Lung (tissue), 12 donors: ENCODE results near the gene ANO9. TPM values are rescaled to one million over a fixed set of nuclear protein-coding genes. Genes with fewer than 3 reads are reported as not detected.
A peak's percentile ranks its signal among the peaks of the same experiment; 100 is the strongest.

ENCODE experiments used
- ATAC-seq: fragments of 200-7000 bp; cut with Tn5 transposase; one replicate; pipeline ENCODE4 v1.9.1; 2020; ENCODE audit warnings: moderate number of reproducible peaks; ENCODE audit not compliant: insufficient read depth, low FRiP score
- DNase-seq, 3 donors: peaks; one replicate each; pipeline ENCODE4 v3.0.0-alpha.2; 2013 to 2017
- H3K27ac ChIP-seq, 2 donors: one replicate each; pipeline ENCODE4 v1.5.1; 2013; ENCODE audit warnings: mild to moderate bottlenecking in 2 of 2, moderate library complexity in 2 of 2, control low read depth in 1 of 2, inconsistent platforms in 1 of 2, low read depth in 1 of 2, low read length in 1 of 2
- H3K27me3 ChIP-seq, 3 donors: one replicate each; pipeline ENCODE4 v1.5.1; 2013; ENCODE audit warnings: low read length in 2 of 3; ENCODE audit not compliant: control insufficient read depth in 3 of 3, insufficient read depth in 3 of 3
- H3K36me3 ChIP-seq, 4 donors: one replicate each; pipeline ENCODE4 v1.5.1; 2013; ENCODE audit warnings: low read length in 4 of 4, mild to moderate bottlenecking in 1 of 4, moderate library complexity in 1 of 4; ENCODE audit not compliant: control insufficient read depth in 4 of 4, insufficient read depth in 4 of 4
- H3K4me1 ChIP-seq, 5 donors: one replicate each; pipeline ENCODE4 v1.5.1; 2013; ENCODE audit warnings: low read length in 5 of 5, mild to moderate bottlenecking in 2 of 5, moderate library complexity in 1 of 5; ENCODE audit not compliant: control insufficient read depth in 5 of 5, insufficient read depth in 5 of 5
- H3K4me3 ChIP-seq: one replicate; pipeline ENCODE4 v1.5.1; 2013; ENCODE audit warnings: mild to moderate bottlenecking, control low read depth, moderate library complexity
- H3K9ac ChIP-seq, 2 donors: one replicate each; pipeline ENCODE4 v1.5.1; 2013; ENCODE audit warnings: low read length in 2 of 2, control low read depth in 1 of 2; ENCODE audit not compliant: insufficient read depth in 1 of 2
- H3K9me3 ChIP-seq, 4 donors: one replicate each; pipeline ENCODE4 v1.5.1; 2013; ENCODE audit warnings: low read length in 3 of 4, mild to moderate bottlenecking in 1 of 4, moderate library complexity in 1 of 4; ENCODE audit not compliant: control insufficient read depth in 4 of 4, insufficient read depth in 3 of 4
- CTCF ChIP-seq: IDR thresholded peaks from 2 replicates; pipeline ENCODE4 v1.5.1; 2012; ENCODE audit warnings: mild to moderate bottlenecking; ENCODE audit errors: control extremely low read depth, extremely low read depth
- WGBS, 2 donors: extraction: QIAGEN DNeasy Blood & Tissue Kit; methylation state at CpG; one replicate each; pipeline ENCODE4 v1.1.7; 2013; 5-methylcytosine and 5-hydroxymethylcytosine counted together
- polyA plus RNA-seq, 2 donors: library from polyadenylated mRNA; stranded (reverse); fragments of 200-250 nt; gene quantifications; one replicate each; pipeline ENCODE4 v1.2.1, GENCODE V29; 2013
- total RNA-seq, 2 donors: library from RNA; depleted of rRNA in 1 of 2; stranded (reverse); fragments of >200 nt in 1 of 2; gene quantifications; one replicate each; pipeline ENCODE4 v1.2.1, GENCODE V29; 2014 to 2021
- donor health status: control.
- donor health status: control.
- donor health status: Bipolar disorder and iron deficiency.
- donor health status: healthy.
- donor health status: DM: yes; HTN: yes; CAD: no.

Gene ANO9
- total and polyA plus RNA-seq, 4 donors, result 5.8 to 18.6 (median 13.2) TPM

- Histone ChIP-seq H3K9ac (no peak overlapping the region), H3K27ac (peak overlapping the region in 1 of 2 donors; percentile 18), H3K9me3 (no peaks in the 10 kb centered on the region), H3K4me3 (no peak overlapping the region), H3K36me3 (peaks cover 0 to 10% (median 0%) of the 10 kb centered on the region in 4 donors), H3K4me1 (peaks cover 0 to 13% (median 0%) of the 10 kb centered on the region in 5 donors), H3K27me3 (no peaks in the 10 kb centered on the region)
- TF ChIP-seq CTCF, result no peak
- WGBS, 2 donors, result 76 to 87% methylated on average over 11 of the region's 11 CpGs
- no peak for ATAC-seq
- no peak for DNase-seq
These were observed 45.9 kb downstream of the ANO9 start for GRCh38 chr11:395866-396265.

- WGBS, 2 donors, result 67 to 85% methylated on average over 24 to 25 of the region's 25 CpGs
- Histone ChIP-seq H3K27ac (peak overlapping the region in 1 of 2 donors; percentile 33), H3K4me1 (peaks cover 0 to 11% (median 0%) of the 10 kb centered on the region in 5 donors), H3K27me3 (no peaks in the 10 kb centered on the region), H3K36me3 (peaks cover 0 to 10% (median 0%) of the 10 kb centered on the region in 4 donors), H3K9me3 (no peaks in the 10 kb centered on the region), H3K9ac (no peak overlapping the region), H3K4me3 (peak overlapping the region; percentile 12)
- no peak for TF ChIP-seq CTCF
- DNase-seq, result no peak
- ATAC-seq, result no peak
These were observed 46.8 kb downstream of the ANO9 start for GRCh38 chr11:394858-395655.

GRCh38 chr11:394034-394857 lies 47.6 kb downstream of the ANO9 start, which contains the start of gene PKP3:
TSS of gene PKP3 (plus strand) at chr11:394209. CDS start at chr11:394293, 84 bp downstream.
- H3K36me3 ChIP-seq, result peaks cover 0 to 10% (median 0%) of the 10 kb centered on the region in 4 donors
- no peak for TF ChIP-seq CTCF
- peaks cover 0 to 11% (median 0%) of the 10 kb centered on the region in 5 donors for H3K4me1 ChIP-seq
- no peak within 1 kb of the TSS for H3K9ac ChIP-seq
- peak; percentile 85 for ATAC-seq
- WGBS, 2 donors, result 58 to 74% methylated on average over 54 to 57 of the region's 57 CpGs
- DNase-seq, result peak; percentile 38 to 72 (median 61)
- H3K27me3 ChIP-seq, result no peaks in the 10 kb centered on the region
- no peaks in the 10 kb centered on the region for H3K9me3 ChIP-seq
- H3K4me3 ChIP-seq, result peak within 1 kb of the TSS; percentile 12
- peak within 1 kb of the TSS in 1 of 2 donors; percentile 71 for H3K27ac ChIP-seq
